ENCODE data around the gene EID1.

- no peak for TF ChIP-seq CTCF (IDR thresholded peaks at IDR 0.05; ENCODE audit: insufficient read depth, low read depth, low read length)
- no peak for TF ChIP-seq EZH2 (IDR thresholded peaks at IDR 0.05; ENCODE audit: insufficient read depth, low read length)
Measured at GRCh38 chr15:48876057-48876456, 1.9 kb upstream of the EID1 start.
